ENCODE measurements around the gene CGB8. TPM values are rescaled to one million over a fixed set of nuclear protein-coding genes. Genes with fewer than 3 reads are reported as not detected.

The CGB8 gene
- total and polyA plus RNA-seq, 2 experiments from 2014 or later: not detected

- peaks cover 17% of the 10 kb centered on the region for H3K36me3 Mint-ChIP-seq (ENCODE audit: low read depth)
- ATAC-seq (peak; percentile 33), DNase-seq (ENCODE audit: low spot score) (peak; percentile 95)
- H3K27ac ChIP-seq (ENCODE audit: low read depth): no peak overlapping the region
- H3K4me1 ChIP-seq (ENCODE audit: insufficient read depth): peaks cover 6% of the 10 kb centered on the region; the same call in 1 of the 2 replicates
- H3K4me3 Mint-ChIP-seq: no peak overlapping the region; the same call in 2 of the 3 replicates
- H2AFZ ChIP-seq: no peak overlapping the region
- peak overlapping the region; percentile 78; the same call in 1 of the 2 replicates for H3K27ac Mint-ChIP-seq
- peaks cover 14% of the 10 kb centered on the region; the same call in 1 of the 2 replicates for H3F3A ChIP-seq (replicated peaks; ENCODE audit: low read depth)
- no peaks in the 10 kb centered on the region for H3K9me2 ChIP-seq (ENCODE audit: insufficient read depth)
- peak; percentile 78 to 82 for TF ChIP-seq CTCF (conservative IDR thresholded peaks at IDR 0.05; ENCODE audit: low read depth in 2 of 2)
- TF ChIP-seq JUNB (IDR thresholded peaks at IDR 0.05; ENCODE audit: unreplicated experiment): no peak
- TF ChIP-seq CREB1 (CRISPR knock-in tag; IDR thresholded peaks at IDR 0.05; ENCODE audit: low read depth): no peak
- no peak for TF ChIP-seq EZH2phosphoT487 (IDR thresholded peaks at IDR 0.05; ENCODE audit: unreplicated experiment)
- TF ChIP-seq, protein P1, sequence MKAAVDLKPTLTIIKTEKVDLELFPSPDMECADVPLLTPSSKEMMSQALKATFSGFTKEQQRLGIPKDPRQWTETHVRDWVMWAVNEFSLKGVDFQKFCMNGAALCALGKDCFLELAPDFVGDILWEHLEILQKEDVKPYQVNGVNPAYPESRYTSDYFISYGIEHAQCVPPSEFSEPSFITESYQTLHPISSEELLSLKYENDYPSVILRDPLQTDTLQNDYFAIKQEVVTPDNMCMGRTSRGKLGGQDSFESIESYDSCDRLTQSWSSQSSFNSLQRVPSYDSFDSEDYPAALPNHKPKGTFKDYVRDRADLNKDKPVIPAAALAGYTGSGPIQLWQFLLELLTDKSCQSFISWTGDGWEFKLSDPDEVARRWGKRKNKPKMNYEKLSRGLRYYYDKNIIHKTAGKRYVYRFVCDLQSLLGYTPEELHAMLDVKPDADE (IDR thresholded peaks at IDR 0.05): no peak
- TF ChIP-seq ZNF462 (CRISPR knock-in tag; IDR thresholded peaks at IDR 0.05): no peak
- TF ChIP-seq ZNF114 (CRISPR knock-in tag; IDR thresholded peaks at IDR 0.05): no peak
- TF ChIP-seq NANOG (IDR thresholded peaks at IDR 0.05; ENCODE audit: borderline replicate concordance): no peak
- H3K36me3 ChIP-seq (ENCODE audit: insufficient read depth): 0 out of 2 replicates have a peak, but pooled peaks cover 3% of the 10 kb centered on the region
- H3K4me3 ChIP-seq: no peak overlapping the region
- no peak overlapping the region for H3K4me2 ChIP-seq
- H3K27me3 ChIP-seq (ENCODE audit: insufficient read depth): no peaks in the 10 kb centered on the region
- H3K4me1 Mint-ChIP-seq: peaks cover 28% of the 10 kb centered on the region
- H3K9me3 Mint-ChIP-seq: no peaks in the 10 kb centered on the region
- H3K27me3 Mint-ChIP-seq (ENCODE audit: insufficient read depth, low read depth, poor library complexity): peaks cover 16% of the 10 kb centered on the region
- peaks cover 17% of the 10 kb centered on the region for H4K20me1 ChIP-seq (replicated peaks; ENCODE audit: insufficient read depth)
- peaks cover 50% of the 10 kb centered on the region for H3K79me2 ChIP-seq (replicated peaks; ENCODE audit: insufficient read depth)
Observed at GRCh38 chr19:48997972-48998371, 50.9 kb downstream of the CGB8 start.

Small RNAs within 50 kb of the gene (microRNA-seq; reads per million reads assigned to microRNA genes)
- not detected for gene MIR6798

Small RNAs within 50 kb of the gene (small RNA-seq; reads per million reads assigned to genes)
- not detected for gene MIR6798 (ENCODE audit: low replicate concordance)
- gene RN7SL708P (ENCODE audit: low replicate concordance): not detected

Other genes with a start within 250 kb of the CGB8 start
- 30.6 and 53.5 TPM in 2 replicates for gene BCAT2, start 238.1 kb downstream of the CGB8 start, total RNA-seq (2014; rRNA removed; shearing (Covaris generic))
- gene BCAT2, start 238.1 kb downstream of the CGB8 start, polyA plus RNA-seq (2016; fragmentation: Nextera tagmentation; extraction: Ambion mirVana): 30.4 and 35.8 TPM in 2 replicates
- 5.0 and 8.4 TPM in 2 replicates for gene HSD17B14, start 212.6 kb downstream of the CGB8 start, total RNA-seq (2014; rRNA removed; shearing (Covaris generic))
- gene HSD17B14, start 212.6 kb downstream of the CGB8 start, polyA plus RNA-seq (2016; fragmentation: Nextera tagmentation; extraction: Ambion mirVana): 11.6 and 11.7 TPM in 2 replicates
- 12.3 and 15.1 TPM in 2 replicates for gene PLEKHA4, start 180.5 kb downstream of the CGB8 start, total RNA-seq (2014; rRNA removed; shearing (Covaris generic))
- 10.9 and 12.2 TPM in 2 replicates for gene PLEKHA4, start 180.5 kb downstream of the CGB8 start, polyA plus RNA-seq (2016; fragmentation: Nextera tagmentation; extraction: Ambion mirVana)
- gene PPP1R15A, start 176.7 kb downstream of the CGB8 start, total RNA-seq (2014; rRNA removed; shearing (Covaris generic)): 14.5 and 15.8 TPM in 2 replicates
- gene PPP1R15A, start 176.7 kb downstream of the CGB8 start, polyA plus RNA-seq (2016; fragmentation: Nextera tagmentation; extraction: Ambion mirVana): 14.0 and 14.4 TPM in 2 replicates
- 0.12 and 0.42 TPM in 2 replicates for gene TULP2, start 150.4 kb downstream of the CGB8 start, total RNA-seq (2014; rRNA removed; shearing (Covaris generic))
- gene TULP2, start 150.4 kb downstream of the CGB8 start, polyA plus RNA-seq (2016; fragmentation: Nextera tagmentation; extraction: Ambion mirVana): 1.1 and 1.9 TPM in 2 replicates
- 142 and 163 TPM in 2 replicates for gene NUCB1, start 148.8 kb downstream of the CGB8 start, total RNA-seq (2014; rRNA removed; shearing (Covaris generic))
- gene NUCB1, start 148.8 kb downstream of the CGB8 start, polyA plus RNA-seq (2016; fragmentation: Nextera tagmentation; extraction: Ambion mirVana): 57.1 and 64.9 TPM in 2 replicates
- gene DHDH, start 115.4 kb downstream of the CGB8 start, total RNA-seq (2014; rRNA removed; shearing (Covaris generic)): 0.69 and 0.78 TPM in 2 replicates
- gene DHDH, start 115.4 kb downstream of the CGB8 start, polyA plus RNA-seq (2016; fragmentation: Nextera tagmentation; extraction: Ambion mirVana): 4.7 and 8.4 TPM in 2 replicates
- gene BAX, start 94.2 kb downstream of the CGB8 start, total RNA-seq (2014; rRNA removed; shearing (Covaris generic)): 184 and 261 TPM in 2 replicates
- gene BAX, start 94.2 kb downstream of the CGB8 start, polyA plus RNA-seq (2016; fragmentation: Nextera tagmentation; extraction: Ambion mirVana): 168 and 179 TPM in 2 replicates
- 1,625 and 2,064 TPM in 2 replicates for gene FTL, start 83.8 kb downstream of the CGB8 start, total RNA-seq (2014; rRNA removed; shearing (Covaris generic))
- gene FTL, start 83.8 kb downstream of the CGB8 start, polyA plus RNA-seq (2016; fragmentation: Nextera tagmentation; extraction: Ambion mirVana): 5,278 and 5,436 TPM in 2 replicates
- gene GYS1, start 55.8 kb downstream of the CGB8 start, total RNA-seq (2014; rRNA removed; shearing (Covaris generic)): 23.1 and 28.9 TPM in 2 replicates
- 15.9 and 19.9 TPM in 2 replicates for gene GYS1, start 55.8 kb downstream of the CGB8 start, polyA plus RNA-seq (2016; fragmentation: Nextera tagmentation; extraction: Ambion mirVana)
- gene RUVBL2, start 55.2 kb downstream of the CGB8 start, total RNA-seq (2014; rRNA removed; shearing (Covaris generic)): 222 and 252 TPM in 2 replicates
- gene RUVBL2, start 55.2 kb downstream of the CGB8 start, polyA plus RNA-seq (2016; fragmentation: Nextera tagmentation; extraction: Ambion mirVana): 194 and 196 TPM in 2 replicates
- gene LHB, start 32.0 kb downstream of the CGB8 start, total RNA-seq (2014; rRNA removed; shearing (Covaris generic)): 1.9 TPM in 1 of 2 replicates, not detected in the other
- 0.76 TPM in 1 of 2 replicates, not detected in the other for gene LHB, start 32.0 kb downstream of the CGB8 start, polyA plus RNA-seq (2016; fragmentation: Nextera tagmentation; extraction: Ambion mirVana)
- gene CGB3, start 24.8 kb downstream of the CGB8 start, total RNA-seq (2014; rRNA removed; shearing (Covaris generic)): not detected in 2 replicates
- gene CGB3, start 24.8 kb downstream of the CGB8 start, polyA plus RNA-seq (2016; fragmentation: Nextera tagmentation; extraction: Ambion mirVana): not detected in 2 replicates
- not detected in 2 replicates for gene CGB2, start 17.2 kb downstream of the CGB8 start, total RNA-seq (2014; rRNA removed; shearing (Covaris generic))
- 0.57 TPM in 1 of 2 replicates, not detected in the other for gene CGB2, start 17.2 kb downstream of the CGB8 start, polyA plus RNA-seq (2016; fragmentation: Nextera tagmentation; extraction: Ambion mirVana)
- 0.52 TPM in 1 of 2 replicates, not detected in the other for gene CGB1, start 12.2 kb downstream of the CGB8 start, total RNA-seq (2014; rRNA removed; shearing (Covaris generic))
- gene CGB1, start 12.2 kb downstream of the CGB8 start, polyA plus RNA-seq (2016; fragmentation: Nextera tagmentation; extraction: Ambion mirVana): not detected in 2 replicates
- gene CGB5, start 5.3 kb downstream of the CGB8 start, total RNA-seq (2014; rRNA removed; shearing (Covaris generic)): not detected in 2 replicates
- gene CGB5, start 5.3 kb downstream of the CGB8 start, polyA plus RNA-seq (2016; fragmentation: Nextera tagmentation; extraction: Ambion mirVana): not detected in 2 replicates
- gene CGB7, start 8.6 kb upstream of the CGB8 start, total RNA-seq (2014; rRNA removed; shearing (Covaris generic)): 0.97 and 1.0 TPM in 2 replicates
- 0.32 and 0.66 TPM in 2 replicates for gene CGB7, start 8.6 kb upstream of the CGB8 start, polyA plus RNA-seq (2016; fragmentation: Nextera tagmentation; extraction: Ambion mirVana)
- 0.39 and 0.94 TPM in 2 replicates for gene NTF4, start 15.7 kb upstream of the CGB8 start, total RNA-seq (2014; rRNA removed; shearing (Covaris generic))
- 2.7 TPM in 2 replicates for gene NTF4, start 15.7 kb upstream of the CGB8 start, polyA plus RNA-seq (2016; fragmentation: Nextera tagmentation; extraction: Ambion mirVana)
- not detected in 2 replicates for gene KCNA7, start 23.6 kb upstream of the CGB8 start, total RNA-seq (2014; rRNA removed; shearing (Covaris generic))
- 0.08 and 0.14 TPM in 2 replicates for gene KCNA7, start 23.6 kb upstream of the CGB8 start, polyA plus RNA-seq (2016; fragmentation: Nextera tagmentation; extraction: Ambion mirVana)
- 349 and 361 TPM in 2 replicates for gene SNRNP70, start 36.3 kb upstream of the CGB8 start, total RNA-seq (2014; rRNA removed; shearing (Covaris generic))
- gene SNRNP70, start 36.3 kb upstream of the CGB8 start, polyA plus RNA-seq (2016; fragmentation: Nextera tagmentation; extraction: Ambion mirVana): 229 and 243 TPM in 2 replicates
- 1.2 and 7.8 TPM in 2 replicates for gene LIN7B, start 65.3 kb upstream of the CGB8 start, total RNA-seq (2014; rRNA removed; shearing (Covaris generic))
- gene LIN7B, start 65.3 kb upstream of the CGB8 start, polyA plus RNA-seq (2016; fragmentation: Nextera tagmentation; extraction: Ambion mirVana): 8.6 and 10.5 TPM in 2 replicates
- 2.6 and 8.1 TPM in 2 replicates for gene C19orf73, start 70.0 kb upstream of the CGB8 start, total RNA-seq (2014; rRNA removed; shearing (Covaris generic))
- gene C19orf73, start 70.0 kb upstream of the CGB8 start, polyA plus RNA-seq (2016; fragmentation: Nextera tagmentation; extraction: Ambion mirVana): 8.0 and 9.1 TPM in 2 replicates
- 22.6 and 29.7 TPM in 2 replicates for gene PPFIA3, start 70.4 kb upstream of the CGB8 start, total RNA-seq (2014; rRNA removed; shearing (Covaris generic))
- gene PPFIA3, start 70.4 kb upstream of the CGB8 start, polyA plus RNA-seq (2016; fragmentation: Nextera tagmentation; extraction: Ambion mirVana): 21.3 and 25.4 TPM in 2 replicates
- gene HRC, start 106.3 kb upstream of the CGB8 start, total RNA-seq (2014; rRNA removed; shearing (Covaris generic)): 1.4 and 1.9 TPM in 2 replicates
- gene HRC, start 106.3 kb upstream of the CGB8 start, polyA plus RNA-seq (2016; fragmentation: Nextera tagmentation; extraction: Ambion mirVana): 2.0 and 2.5 TPM in 2 replicates
- gene TRPM4, start 108.7 kb upstream of the CGB8 start, total RNA-seq (2014; rRNA removed; shearing (Covaris generic)): 11.6 and 16.5 TPM in 2 replicates
- 25.7 and 30.4 TPM in 2 replicates for gene TRPM4, start 108.7 kb upstream of the CGB8 start, polyA plus RNA-seq (2016; fragmentation: Nextera tagmentation; extraction: Ambion mirVana)